IPS-20b (cell line): ENCODE results near the gene ANAPC2.

Experiments used
- H3K27ac ChIP-seq: one replicate; pipeline ENCODE4 v1.5.1; 2013; ENCODE audit warnings: low read length
- H3K27me3 ChIP-seq: 2 replicates; pipeline ENCODE4 v1.6.1; 2013; ENCODE audit warnings: mild to moderate bottlenecking, low read length, inconsistent platforms; ENCODE audit not compliant: insufficient read depth
- H3K36me3 ChIP-seq: 2 replicates; pipeline ENCODE4 v1.6.1; 2013; ENCODE audit warnings: low read depth, mild to moderate bottlenecking, inconsistent platforms, low read length, moderate library complexity; ENCODE audit not compliant: insufficient read depth
- H3K4me1 ChIP-seq: 2 replicates; pipeline ENCODE4 v1.6.1; 2013; ENCODE audit warnings: mild to moderate bottlenecking, control low read depth, inconsistent platforms, low read length, moderate library complexity; ENCODE audit not compliant: insufficient read depth
- H3K4me3 ChIP-seq: 2 replicates; pipeline ENCODE4 v1.5.1; 2013; ENCODE audit warnings: mild to moderate bottlenecking, low read length, inconsistent platforms
- H3K9ac ChIP-seq: 2 replicates; pipeline ENCODE4 v1.6.1; 2013; ENCODE audit warnings: low read depth, mild to moderate bottlenecking, inconsistent platforms, low read length, moderate library complexity
- H3K9me3 ChIP-seq: 2 replicates; pipeline ENCODE4 v1.6.1; 2013; ENCODE audit warnings: mild to moderate bottlenecking, low read depth, low read length, inconsistent platforms; ENCODE audit not compliant: insufficient read depth

Gene ANAPC2

GRCh38 chr9:137192859-137193258, 4.5 kb upstream of the ANAPC2 start:
- no peak overlapping the region for H3K4me3 ChIP-seq
- H3K4me1 ChIP-seq, result peaks cover 5% of the 10 kb centered on the region; the same call in 1 of the 2 replicates
- no peaks in the 10 kb centered on the region for H3K9me3 ChIP-seq
- no peak overlapping the region for H3K27ac ChIP-seq
- H3K9ac ChIP-seq, result no peak overlapping the region
- peaks cover 4% of the 10 kb centered on the region; the same call in 1 of the 2 replicates for H3K36me3 ChIP-seq
- H3K27me3 ChIP-seq, result no peaks in the 10 kb centered on the region

GRCh38 chr9:137192448-137192780, 4.1 kb upstream of the ANAPC2 start:
- Histone ChIP-seq H3K27me3 (no peaks in the 10 kb centered on the region), H3K4me3 (no peak overlapping the region), H3K36me3 (peaks cover 4% of the 10 kb centered on the region; the same call in 1 of the 2 replicates), H3K27ac (no peak overlapping the region), H3K4me1 (peaks cover 5% of the 10 kb centered on the region; the same call in 1 of the 2 replicates), H3K9ac (no peak overlapping the region), H3K9me3 (no peaks in the 10 kb centered on the region)

GRCh38 chr9:137191691-137192447, 3.5 kb upstream of the ANAPC2 start:
- H3K9me3 ChIP-seq, result no peaks in the 10 kb centered on the region
- H3K4me1 ChIP-seq, result peaks cover 5% of the 10 kb centered on the region; the same call in 1 of the 2 replicates
- no peaks in the 10 kb centered on the region for H3K27me3 ChIP-seq
- H3K36me3 ChIP-seq, result peaks cover 8% of the 10 kb centered on the region; the same call in 1 of the 2 replicates
- no peak overlapping the region for H3K9ac ChIP-seq
- no peak overlapping the region for H3K27ac ChIP-seq
- no peak overlapping the region for H3K4me3 ChIP-seq

- Histone ChIP-seq H3K4me1 (peaks cover 5% of the 10 kb centered on the region; the same call in 1 of the 2 replicates), H3K27ac (no peak overlapping the region), H3K27me3 (no peaks in the 10 kb centered on the region), H3K4me3 (no peak overlapping the region), H3K36me3 (peaks cover 9% of the 10 kb centered on the region; the same call in 1 of the 2 replicates), H3K9ac (no peak overlapping the region), H3K9me3 (no peaks in the 10 kb centered on the region)
These were observed 2.9 kb upstream of the ANAPC2 start for GRCh38 chr9:137191245-137191644.

- H3K27ac ChIP-seq, result no peak overlapping the region
- peaks cover 9% of the 10 kb centered on the region; the same call in 1 of the 2 replicates for H3K36me3 ChIP-seq
- no peak overlapping the region for H3K9ac ChIP-seq
- no peaks in the 10 kb centered on the region for H3K27me3 ChIP-seq
- no peaks in the 10 kb centered on the region for H3K9me3 ChIP-seq
- no peak overlapping the region for H3K4me3 ChIP-seq
- H3K4me1 ChIP-seq, result peaks cover 5% of the 10 kb centered on the region; the same call in 1 of the 2 replicates
These were observed 2.0 kb upstream of the ANAPC2 start for GRCh38 chr9:137190315-137190856.

- peaks cover 5% of the 10 kb centered on the region; the same call in 1 of the 2 replicates for H3K4me1 ChIP-seq
- H3K9ac ChIP-seq, result peak overlapping the region; percentile 82; the same call in 1 of the 2 replicates
- no peaks in the 10 kb centered on the region for H3K27me3 ChIP-seq
- H3K9me3 ChIP-seq, result no peaks in the 10 kb centered on the region
- no peak overlapping the region for H3K27ac ChIP-seq
- peak overlapping the region; percentile 81 for H3K4me3 ChIP-seq
- H3K36me3 ChIP-seq, result peaks cover 9% of the 10 kb centered on the region; the same call in 1 of the 2 replicates
These were observed 1.2 kb upstream of the ANAPC2 start for GRCh38 chr9:137189297-137190295.

- peaks cover 5% of the 10 kb centered on the region; the same call in 1 of the 2 replicates for H3K4me1 ChIP-seq
- peak overlapping the region; percentile 82; the same call in 1 of the 2 replicates for H3K9ac ChIP-seq
- no peak overlapping the region for H3K27ac ChIP-seq
- H3K9me3 ChIP-seq, result no peaks in the 10 kb centered on the region
- peak overlapping the region; percentile 81 for H3K4me3 ChIP-seq
- no peaks in the 10 kb centered on the region for H3K27me3 ChIP-seq
- H3K36me3 ChIP-seq, result peaks cover 23% of the 10 kb centered on the region
These were observed 272 bp downstream of the ANAPC2 start for GRCh38 chr9:137188086-137188489.

GRCh38 chr9:137187386-137187785, 974 bp downstream of the ANAPC2 start:
- Histone ChIP-seq H3K4me3 (peak overlapping the region; percentile 81), H3K9ac (peak overlapping the region; percentile 82; the same call in 1 of the 2 replicates), H3K27me3 (no peaks in the 10 kb centered on the region), H3K9me3 (no peaks in the 10 kb centered on the region), H3K4me1 (peaks cover 5% of the 10 kb centered on the region; the same call in 1 of the 2 replicates), H3K27ac (no peak overlapping the region), H3K36me3 (peaks cover 30% of the 10 kb centered on the region)

GRCh38 chr9:137186385-137186784, 2.0 kb downstream of the ANAPC2 start:
- no peaks in the 10 kb centered on the region for H3K9me3 ChIP-seq
- no peaks in the 10 kb centered on the region for H3K27me3 ChIP-seq
- H3K36me3 ChIP-seq, result peaks cover 33% of the 10 kb centered on the region
- H3K9ac ChIP-seq, result no peak overlapping the region
- H3K4me3 ChIP-seq, result no peak overlapping the region
- peaks cover 5% of the 10 kb centered on the region; the same call in 1 of the 2 replicates for H3K4me1 ChIP-seq
- no peak overlapping the region for H3K27ac ChIP-seq

- no peak overlapping the region for H3K4me3 ChIP-seq
These were observed 2.4 kb downstream of the ANAPC2 start for GRCh38 chr9:137185921-137186320.

More at GRCh38 chr9:137185921-137186320, 2.4 kb downstream of the ANAPC2 start:
- H3K27ac ChIP-seq, result no peak overlapping the region
- peaks cover 5% of the 10 kb centered on the region; the same call in 1 of the 2 replicates for H3K4me1 ChIP-seq
- H3K9ac ChIP-seq, result no peak overlapping the region
- peaks cover 36% of the 10 kb centered on the region for H3K36me3 ChIP-seq
- no peaks in the 10 kb centered on the region for H3K27me3 ChIP-seq
- H3K9me3 ChIP-seq, result no peaks in the 10 kb centered on the region
